ENCODE results near the gene MEX3A. TPM values are rescaled to one million over a fixed set of nuclear protein-coding genes. Genes with fewer than 3 reads are reported as not detected.

Gene MEX3A
- total and polyA plus RNA-seq, 5 donors from 2014 or later: not detected

- H3K4me3 ChIP-seq (ENCODE audit: low read depth, low read length): no peak overlapping the region
- H3K27ac ChIP-seq (ENCODE audit: insufficient read depth, low read length, poor library complexity, severe bottlenecking): peak overlapping the region; percentile 99
- H3K27me3 ChIP-seq (ENCODE audit: control insufficient read depth, insufficient read depth, low read length): no peaks in the 10 kb centered on the region
- Mint-ChIP-seq H3K4me3 (peak overlapping the region in 2 of 4 donors; percentile 12 to 93), H3K27me3 (peaks cover 5% of the 10 kb centered on the region), H3K27ac (peak overlapping the region; percentile 90 to 100 (median 99)), H3K9me3 (peaks cover 0 to 4% (median 0%) of the 10 kb centered on the region in 7 donors), H3K36me3 (no peaks in the 10 kb centered on the region), H3K4me1 (peaks cover 0 to 57% (median 31%) of the 10 kb centered on the region in 4 donors)
- H3K9me3 ChIP-seq (ENCODE audit: control insufficient read depth in 2 of 2, low read length in 2 of 2): no peaks in the 10 kb centered on the region
- DNase-seq: peak in 1 of 3 donors; percentile 33
- peaks cover 41% of the 10 kb centered on the region for H3K4me1 ChIP-seq (ENCODE audit: control insufficient read depth, insufficient read depth, low read length, poor library complexity, severe bottlenecking)
- no peaks in the 10 kb centered on the region for H3K36me3 ChIP-seq (ENCODE audit: control insufficient read depth, insufficient read depth, low read length)
- ATAC-seq (ENCODE audit: low read depth in 2 of 2): no peak
Observed at GRCh38 chr1:156103521-156103947, 21.3 kb upstream of the MEX3A start.

GRCh38 chr1:156102633-156103511 lies 20.6 kb upstream of the MEX3A start:
- no peaks in the 10 kb centered on the region for H3K36me3 Mint-ChIP-seq
- peaks cover 5% of the 10 kb centered on the region for H3K27me3 Mint-ChIP-seq
- no peak overlapping the region for H3K4me3 Mint-ChIP-seq
- no peaks in the 10 kb centered on the region for H3K27me3 ChIP-seq (ENCODE audit: control insufficient read depth, insufficient read depth, low read length)
- peaks cover 3 to 59% (median 36%) of the 10 kb centered on the region in 4 donors for H3K4me1 Mint-ChIP-seq
- peak overlapping the region; percentile 99 for H3K27ac ChIP-seq (ENCODE audit: insufficient read depth, low read length, poor library complexity, severe bottlenecking)
- peak overlapping the region; percentile 78 to 99 (median 90) for H3K27ac Mint-ChIP-seq
- H3K4me3 ChIP-seq (ENCODE audit: low read depth, low read length): no peak overlapping the region
- DNase-seq (no peak), ATAC-seq (ENCODE audit: low read depth in 2 of 2) (no peak)
- H3K36me3 ChIP-seq (ENCODE audit: control insufficient read depth, insufficient read depth, low read length): no peaks in the 10 kb centered on the region
- peaks cover 0 to 4% (median 0%) of the 10 kb centered on the region in 7 donors for H3K9me3 Mint-ChIP-seq
- H3K9me3 ChIP-seq (ENCODE audit: control insufficient read depth in 2 of 2, low read length in 2 of 2): no peaks in the 10 kb centered on the region
- peaks cover 41% of the 10 kb centered on the region for H3K4me1 ChIP-seq (ENCODE audit: control insufficient read depth, insufficient read depth, low read length, poor library complexity, severe bottlenecking)

GRCh38 chr1:156101880-156102279 lies 19.6 kb upstream of the MEX3A start:
- Mint-ChIP-seq H3K4me3 (peak overlapping the region in 2 of 4 donors; percentile 19 to 61), H3K9me3 (peaks cover 0 to 5% (median 0%) of the 10 kb centered on the region in 7 donors), H3K4me1 (peaks cover 9 to 63% (median 41%) of the 10 kb centered on the region in 4 donors), H3K27ac (peak overlapping the region in 2 of 3 donors; percentile 44 to 70), H3K36me3 (no peaks in the 10 kb centered on the region), H3K27me3 (peaks cover 9% of the 10 kb centered on the region)
- Histone ChIP-seq H3K36me3 (ENCODE audit: control insufficient read depth, insufficient read depth, low read length) (no peaks in the 10 kb centered on the region), H3K27ac (ENCODE audit: insufficient read depth, low read length, poor library complexity, severe bottlenecking) (no peak overlapping the region), H3K27me3 (ENCODE audit: control insufficient read depth, insufficient read depth, low read length) (no peaks in the 10 kb centered on the region), H3K9me3 (ENCODE audit: control insufficient read depth in 2 of 2, low read length in 2 of 2) (no peaks in the 10 kb centered on the region), H3K4me3 (ENCODE audit: low read depth, low read length) (no peak overlapping the region), H3K4me1 (ENCODE audit: control insufficient read depth, insufficient read depth, low read length, poor library complexity, severe bottlenecking) (peaks cover 43% of the 10 kb centered on the region)
- ATAC-seq (ENCODE audit: low read depth in 2 of 2): no peak
- DNase-seq: no peak

GRCh38 chr1:156100205-156100995 lies 18.1 kb upstream of the MEX3A start:
- peaks cover 17 to 62% (median 42%) of the 10 kb centered on the region in 4 donors for H3K4me1 Mint-ChIP-seq
- H3K27ac Mint-ChIP-seq: peak overlapping the region in 2 of 3 donors; percentile 70 to 88

GRCh38 chr1:156099282-156099681 lies 17.0 kb upstream of the MEX3A start:
- no peaks in the 10 kb centered on the region for H3K27me3 ChIP-seq (ENCODE audit: control insufficient read depth, insufficient read depth, low read length)
- no peak overlapping the region for H3K4me3 ChIP-seq (ENCODE audit: low read depth, low read length)
- DNase-seq: no peak
- H3K9me3 ChIP-seq (ENCODE audit: control insufficient read depth in 2 of 2, low read length in 2 of 2): no peaks in the 10 kb centered on the region
- Mint-ChIP-seq H3K27me3 (peaks cover 6% of the 10 kb centered on the region), H3K27ac (peak overlapping the region in 2 of 3 donors; percentile 70 to 86), H3K4me1 (peaks cover 17 to 53% (median 37%) of the 10 kb centered on the region in 4 donors), H3K9me3 (peaks cover 0 to 3% (median 0%) of the 10 kb centered on the region in 7 donors), H3K36me3 (no peaks in the 10 kb centered on the region), H3K4me3 (no peak overlapping the region)
- H3K36me3 ChIP-seq (ENCODE audit: control insufficient read depth, insufficient read depth, low read length): no peaks in the 10 kb centered on the region
- ATAC-seq (ENCODE audit: low read depth in 2 of 2): no peak
- peaks cover 34% of the 10 kb centered on the region for H3K4me1 ChIP-seq (ENCODE audit: control insufficient read depth, insufficient read depth, low read length, poor library complexity, severe bottlenecking)
- peak overlapping the region; percentile 3 for H3K27ac ChIP-seq (ENCODE audit: insufficient read depth, low read length, poor library complexity, severe bottlenecking)

More at GRCh38 chr1:156100205-156100995, 18.1 kb upstream of the MEX3A start:
- peaks cover 46% of the 10 kb centered on the region for H3K4me1 ChIP-seq (ENCODE audit: control insufficient read depth, insufficient read depth, low read length, poor library complexity, severe bottlenecking)
- no peak overlapping the region for H3K4me3 ChIP-seq (ENCODE audit: low read depth, low read length)
- H3K27me3 ChIP-seq (ENCODE audit: control insufficient read depth, insufficient read depth, low read length): no peaks in the 10 kb centered on the region
- DNase-seq: no peak
- Mint-ChIP-seq H3K9me3 (peaks cover 0 to 5% (median 0%) of the 10 kb centered on the region in 7 donors), H3K36me3 (no peaks in the 10 kb centered on the region), H3K27me3 (peaks cover 6% of the 10 kb centered on the region), H3K4me3 (no peak overlapping the region)
- H3K36me3 ChIP-seq (ENCODE audit: control insufficient read depth, insufficient read depth, low read length): no peaks in the 10 kb centered on the region
- H3K27ac ChIP-seq (ENCODE audit: insufficient read depth, low read length, poor library complexity, severe bottlenecking): no peak overlapping the region
- no peak for ATAC-seq (ENCODE audit: low read depth in 2 of 2)
- H3K9me3 ChIP-seq (ENCODE audit: control insufficient read depth in 2 of 2, low read length in 2 of 2): no peaks in the 10 kb centered on the region

- Histone ChIP-seq H3K27ac (ENCODE audit: insufficient read depth, low read length, poor library complexity, severe bottlenecking) (peak overlapping the region; percentile 90), H3K9me3 (ENCODE audit: control insufficient read depth in 2 of 2, low read length in 2 of 2) (no peaks in the 10 kb centered on the region), H3K4me1 (ENCODE audit: control insufficient read depth, insufficient read depth, low read length, poor library complexity, severe bottlenecking) (peaks cover 29% of the 10 kb centered on the region), H3K4me3 (ENCODE audit: low read depth, low read length) (no peak overlapping the region), H3K27me3 (ENCODE audit: control insufficient read depth, insufficient read depth, low read length) (no peaks in the 10 kb centered on the region), H3K36me3 (ENCODE audit: control insufficient read depth, insufficient read depth, low read length) (no peaks in the 10 kb centered on the region)
- Mint-ChIP-seq H3K36me3 (no peaks in the 10 kb centered on the region), H3K9me3 (peaks cover 0 to 2% (median 0%) of the 10 kb centered on the region in 7 donors), H3K4me3 (no peak overlapping the region), H3K27ac (peak overlapping the region; percentile 86 to 98 (median 95)), H3K27me3 (peaks cover 6% of the 10 kb centered on the region), H3K4me1 (peaks cover 17 to 48% (median 33%) of the 10 kb centered on the region in 4 donors)
- no peak for ATAC-seq (ENCODE audit: low read depth in 2 of 2)
- no peak for DNase-seq
Observed at GRCh38 chr1:156098784-156099183, 16.5 kb upstream of the MEX3A start.

GRCh38 chr1:156097499-156098178 lies 15.4 kb upstream of the MEX3A start:
- no peaks in the 10 kb centered on the region for H3K36me3 Mint-ChIP-seq
- H3K4me1 ChIP-seq (ENCODE audit: control insufficient read depth, insufficient read depth, low read length, poor library complexity, severe bottlenecking): peaks cover 19% of the 10 kb centered on the region
- no peak overlapping the region for H3K4me3 ChIP-seq (ENCODE audit: low read depth, low read length)
- peaks cover 0 to 2% (median 0%) of the 10 kb centered on the region in 7 donors for H3K9me3 Mint-ChIP-seq
- H3K4me1 Mint-ChIP-seq: peaks cover 17 to 38% (median 30%) of the 10 kb centered on the region in 4 donors
- H3K9me3 ChIP-seq (ENCODE audit: control insufficient read depth in 2 of 2, low read length in 2 of 2): no peaks in the 10 kb centered on the region
- H3K27ac Mint-ChIP-seq: peak overlapping the region; percentile 86 to 98 (median 96)
- H3K27ac ChIP-seq (ENCODE audit: insufficient read depth, low read length, poor library complexity, severe bottlenecking): peak overlapping the region; percentile 90
- peaks cover 6% of the 10 kb centered on the region for H3K27me3 Mint-ChIP-seq
- no peak for ATAC-seq (ENCODE audit: low read depth in 2 of 2)
- no peaks in the 10 kb centered on the region for H3K36me3 ChIP-seq (ENCODE audit: control insufficient read depth, insufficient read depth, low read length)
- H3K27me3 ChIP-seq (ENCODE audit: control insufficient read depth, insufficient read depth, low read length): no peaks in the 10 kb centered on the region
- no peak for DNase-seq
- H3K4me3 Mint-ChIP-seq: peak overlapping the region in 1 of 4 donors; percentile 86

Data from CD4-positive, CD25-positive, alpha-beta regulatory T cell (primary cell).